ENCODE data around the gene CD22.

CD22 gene

GRCh38 chr19:35341565-35342225 is 12.7 kb downstream of the CD22 start:
- TF ChIP-seq, protein P1, sequence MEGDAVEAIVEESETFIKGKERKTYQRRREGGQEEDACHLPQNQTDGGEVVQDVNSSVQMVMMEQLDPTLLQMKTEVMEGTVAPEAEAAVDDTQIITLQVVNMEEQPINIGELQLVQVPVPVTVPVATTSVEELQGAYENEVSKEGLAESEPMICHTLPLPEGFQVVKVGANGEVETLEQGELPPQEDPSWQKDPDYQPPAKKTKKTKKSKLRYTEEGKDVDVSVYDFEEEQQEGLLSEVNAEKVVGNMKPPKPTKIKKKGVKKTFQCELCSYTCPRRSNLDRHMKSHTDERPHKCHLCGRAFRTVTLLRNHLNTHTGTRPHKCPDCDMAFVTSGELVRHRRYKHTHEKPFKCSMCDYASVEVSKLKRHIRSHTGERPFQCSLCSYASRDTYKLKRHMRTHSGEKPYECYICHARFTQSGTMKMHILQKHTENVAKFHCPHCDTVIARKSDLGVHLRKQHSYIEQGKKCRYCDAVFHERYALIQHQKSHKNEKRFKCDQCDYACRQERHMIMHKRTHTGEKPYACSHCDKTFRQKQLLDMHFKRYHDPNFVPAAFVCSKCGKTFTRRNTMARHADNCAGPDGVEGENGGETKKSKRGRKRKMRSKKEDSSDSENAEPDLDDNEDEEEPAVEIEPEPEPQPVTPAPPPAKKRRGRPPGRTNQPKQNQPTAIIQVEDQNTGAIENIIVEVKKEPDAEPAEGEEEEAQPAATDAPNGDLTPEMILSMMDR (IDR thresholded peaks at IDR 0.05; ENCODE audit: borderline replicate concordance, insufficient read depth, low read depth, low read length): no peak
- H3K4me3 ChIP-seq (ENCODE audit: low read depth, low read length): no peak overlapping the region

GRCh38 chr19:35342430-35342829 is 13.4 kb downstream of the CD22 start:
- no peak overlapping the region for H3K4me3 ChIP-seq (ENCODE audit: low read depth, low read length)
- TF ChIP-seq, protein P1 (IDR thresholded peaks at IDR 0.05; ENCODE audit: borderline replicate concordance, insufficient read depth, low read depth, low read length): no peak

GRCh38 chr19:35344511-35345031 is 15.6 kb downstream of the CD22 start:
- no peak overlapping the region for H3K4me3 ChIP-seq (ENCODE audit: low read depth, low read length)
- TF ChIP-seq, protein P1 (IDR thresholded peaks at IDR 0.05; ENCODE audit: borderline replicate concordance, insufficient read depth, low read depth, low read length): no peak

GRCh38 chr19:35345671-35346111 is 16.7 kb downstream of the CD22 start:
- TF ChIP-seq, protein P1 (IDR thresholded peaks at IDR 0.05; ENCODE audit: borderline replicate concordance, insufficient read depth, low read depth, low read length): no peak
- H3K4me3 ChIP-seq (ENCODE audit: low read depth, low read length): peak overlapping the region; percentile 1

- peak overlapping the region; percentile 1 for H3K4me3 ChIP-seq (ENCODE audit: low read depth, low read length)
- TF ChIP-seq, protein P1 (IDR thresholded peaks at IDR 0.05; ENCODE audit: borderline replicate concordance, insufficient read depth, low read depth, low read length): no peak
Observed at GRCh38 chr19:35346193-35347052, 17.4 kb downstream of the CD22 start.

DNA sequence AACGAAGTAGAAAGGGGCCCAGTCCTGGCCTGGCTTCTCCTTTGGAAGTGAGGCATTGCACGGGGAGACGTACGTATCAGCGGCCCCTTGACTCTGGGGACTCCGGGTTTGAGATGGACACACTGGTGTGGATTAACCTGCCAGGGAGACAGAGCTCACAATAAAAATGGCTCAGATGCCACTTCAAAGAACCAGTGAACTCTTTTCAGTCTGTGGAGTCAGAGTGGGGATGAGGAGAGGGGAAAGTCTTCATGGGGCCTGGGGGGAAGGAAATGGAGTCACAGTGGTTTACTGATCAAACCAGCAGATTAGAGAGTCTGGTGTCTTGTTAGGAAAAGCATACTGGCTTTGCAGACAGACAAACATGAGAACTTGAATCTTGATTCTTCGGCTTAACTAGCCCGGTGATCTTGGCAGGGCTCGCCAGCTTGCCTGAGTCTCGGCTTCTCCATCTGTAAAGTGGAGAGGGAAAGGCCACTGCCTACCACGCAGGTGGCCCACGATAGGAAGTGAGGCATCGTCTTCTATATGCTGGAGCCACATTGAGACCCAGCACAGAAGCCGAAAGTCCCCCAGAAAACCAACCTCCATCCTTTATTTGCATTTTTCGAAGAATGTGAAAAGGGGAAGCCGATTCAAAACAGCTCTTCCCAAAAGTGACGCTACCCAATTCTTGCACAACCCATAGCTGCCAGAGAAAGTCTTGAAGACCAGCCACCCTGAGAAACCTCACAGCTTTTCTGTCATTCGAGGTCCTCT is 18.4 kb downstream of the CD22 start, which contains the start of gene FFAR1:
Gene FFAR1, plus strand, starts transcription at position 732 of the 759 bp plus-strand sequence. CDS start 3,650 bp downstream, outside the sequence.
- TF ChIP-seq, protein P1 (IDR thresholded peaks at IDR 0.05; ENCODE audit: borderline replicate concordance, insufficient read depth, low read depth, low read length): no peak
- no peak within 1 kb of the TSS for H3K4me3 ChIP-seq (ENCODE audit: low read depth, low read length)

All from GM12875 (cell line).